GM23338 (cell line): ENCODE results near the gene PMVK. TPM values are rescaled to one million over a fixed set of nuclear protein-coding genes. Genes with fewer than 3 reads are reported as not detected.

ENCODE experiments used
- ATAC-seq: fragments of 200-7000 bp; cut with Tn5 transposase; 3 replicates; pipeline ENCODE4 v1.9.1; 2020
- DNase-seq: peaks from one replicate; pipeline ENCODE4 v3.0.0-alpha.2; 2015; ENCODE audit warnings: low spot score
- H2AFZ ChIP-seq: fragments of 200-600 bp; sonication (generic); 2 replicates; pipeline ENCODE4 v1.8.0; 2016; ENCODE audit warnings: antibody characterized with exemption, mild to moderate bottlenecking, moderate library complexity
- H3F3A ChIP-seq: fragments of 200-600 bp; sonication (generic); replicated peaks from 2 replicates; pipeline ENCODE4 v1.8.0; 2017; ENCODE audit warnings: antibody characterized with exemption, mixed run types, low read depth
- H3K27ac ChIP-seq: fragments of 200-600 bp; sonication (generic); 2 replicates; pipeline ENCODE4 v1.6.1; 2016; ENCODE audit warnings: low read depth
- H3K27me3 ChIP-seq: fragments of 200-600 bp; sonication (generic); 2 replicates; pipeline ENCODE4 v1.8.0; 2016; ENCODE audit warnings: mild to moderate bottlenecking, mixed run types, moderate library complexity; ENCODE audit not compliant: insufficient read depth
- H3K36me3 ChIP-seq: fragments of 200-600 bp; sonication (generic); 2 replicates; pipeline ENCODE4 v1.8.0; 2016; ENCODE audit warnings: mild to moderate bottlenecking; ENCODE audit not compliant: insufficient read depth
- H3K4me1 ChIP-seq: fragments of 200-600 bp; sonication (generic); 2 replicates; pipeline ENCODE4 v1.8.0; 2016; ENCODE audit warnings: mild to moderate bottlenecking, moderate library complexity; ENCODE audit not compliant: insufficient read depth
- H3K4me2 ChIP-seq: fragments of 200-600 bp; sonication (generic); 2 replicates; pipeline ENCODE4 v1.7.1; 2017; ENCODE audit warnings: mixed run types
- H3K4me3 ChIP-seq: fragments of 200-600 bp; sonication (generic); 2 replicates; pipeline ENCODE4 v1.6.1; 2016; ENCODE audit warnings: mixed run types
- H3K79me2 ChIP-seq: fragments of 200-600 bp; sonication (generic); replicated peaks from 2 replicates; pipeline ENCODE4 v1.8.0; 2017; ENCODE audit warnings: mild to moderate bottlenecking; ENCODE audit not compliant: insufficient read depth
- H3K9me2 ChIP-seq: fragments of 200-600 bp; sonication (generic); 2 replicates; pipeline ENCODE4 v1.8.0; 2017; ENCODE audit not compliant: insufficient read depth
- H4K20me1 ChIP-seq: fragments of 200-600 bp; sonication (generic); replicated peaks from 2 replicates; pipeline ENCODE4 v1.8.0; 2017; ENCODE audit warnings: mild to moderate bottlenecking; ENCODE audit not compliant: insufficient read depth
- H3K27ac Mint-ChIP-seq: 2 replicates; pipeline ENCODE4 v1.8.0; 2020; ENCODE audit warnings: inconsistent platforms, mild to moderate bottlenecking, moderate library complexity, mixed read lengths
- H3K27me3 Mint-ChIP-seq: 3 replicates; pipeline ENCODE4 v1.8.0; 2022; ENCODE audit warnings: low read depth, mild to moderate bottlenecking, moderate library complexity, mixed read lengths, inconsistent platforms; ENCODE audit not compliant: insufficient read depth, poor library complexity
- H3K36me3 Mint-ChIP-seq: 3 replicates; pipeline ENCODE4 v1.8.0; 2021; ENCODE audit warnings: low read depth, mild to moderate bottlenecking, inconsistent platforms, moderate library complexity, mixed read lengths
- H3K4me1 Mint-ChIP-seq: 3 replicates; pipeline ENCODE4 v1.8.0; 2020; ENCODE audit warnings: mild to moderate bottlenecking, inconsistent platforms, mixed read lengths
- H3K4me3 Mint-ChIP-seq: 3 replicates; pipeline ENCODE4 v1.8.0; 2021; ENCODE audit warnings: moderate library complexity, mild to moderate bottlenecking, inconsistent platforms, mixed read lengths
- H3K9me3 Mint-ChIP-seq: 3 replicates; pipeline ENCODE4 v1.8.0; 2020; ENCODE audit warnings: moderate library complexity, mild to moderate bottlenecking, inconsistent platforms, mixed read lengths
- EZH2phosphoT487 ChIP-seq: fragments of 200-600 bp; sonication (generic); IDR thresholded peaks from one replicate; pipeline ENCODE4 v1.8.1; 2018; ENCODE audit warnings: antibody characterized with exemption; ENCODE audit not compliant: unreplicated experiment
- JUNB ChIP-seq: IDR thresholded peaks from one replicate; pipeline ENCODE4 v1.6.1; 2016; ENCODE audit warnings: antibody characterized with exemption; ENCODE audit not compliant: unreplicated experiment
- POLR2AphosphoS5 ChIP-seq: IDR thresholded peaks from 2 replicates; pipeline ENCODE4 v1.6.1; 2016; ENCODE audit warnings: antibody characterized with exemption, low read depth
- ZNF331 ChIP-seq: fragments of 250-450 bp; sonication (Bioruptor Pico); IDR thresholded peaks from 2 replicates; pipeline ENCODE4 v1.5.0; 2020; ENCODE audit warnings: low read depth, mild to moderate bottlenecking, moderate library complexity
- polyA plus RNA-seq: library from polyadenylated mRNA; unstranded; fragments of >200 nt; fragmentation: Nextera tagmentation; extraction: Ambion mirVana; gene quantifications from 2 replicates; pipeline ENCODE4 v1.2.1, GENCODE V29; 2016
- total RNA-seq: library from RNA; depleted of rRNA; stranded (reverse); fragments of >200 nt; shearing (Covaris generic); gene quantifications from 2 replicates; pipeline ENCODE4 v1.2.3, GENCODE V29; 2014
- TF ChIP-seq, protein P1 (sequence below): fragments of 250-450 bp; sonication (Bioruptor Pico); IDR thresholded peaks from 2 replicates; pipeline ENCODE4 v1.5.0; 2020; ENCODE audit warnings: mild to moderate bottlenecking, moderate library complexity
- TF ChIP-seq, protein P2 (sequence below), 2 experiments: fragments of 200-600 bp in 1 of 2; sonication (generic) in 1 of 2; conservative IDR thresholded peaks; 2 replicates each; pipeline versions ENCODE4 v1.5.1 to v1.6.1; 2016 to 2017; ENCODE audit warnings: antibody characterized with exemption in 2 of 2, low read depth in 2 of 2, mild to moderate bottlenecking in 2 of 2, moderate library complexity in 1 of 2

PMVK gene
- total and polyA plus RNA-seq, 2 experiments from 2014 or later: 8.1 to 25.0 TPM

DNA sequence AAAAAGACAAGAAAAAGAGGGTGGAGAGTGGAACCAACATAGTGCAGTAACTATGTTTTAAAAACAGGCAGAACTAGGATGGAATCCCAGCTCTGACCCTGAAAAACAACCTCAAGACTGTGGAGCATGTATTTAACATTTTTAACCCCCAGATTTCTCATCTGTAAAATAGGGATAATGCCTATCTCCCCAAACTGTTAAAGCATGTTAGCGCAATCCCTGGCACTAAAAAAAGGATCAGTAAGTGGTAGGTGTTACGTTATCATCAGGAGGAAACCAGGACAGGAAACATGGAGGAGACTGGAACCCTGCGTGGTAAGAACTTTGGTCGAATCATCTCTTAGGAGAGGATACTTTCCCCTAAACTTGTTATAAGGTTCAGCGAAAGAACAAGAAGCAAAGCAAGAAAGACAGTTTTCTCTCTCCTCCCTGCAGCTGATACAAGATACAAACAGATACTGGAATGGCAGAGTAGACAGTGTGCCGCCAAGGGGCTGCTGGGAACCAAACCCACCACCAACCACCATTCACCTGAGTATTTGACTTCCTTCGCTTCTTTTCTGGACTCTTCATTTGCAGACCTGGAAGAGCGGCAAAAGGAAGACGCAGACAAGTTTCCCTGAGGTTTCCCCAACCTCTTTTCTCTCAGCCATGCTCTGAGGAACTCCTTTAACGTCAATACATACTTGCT, 24.1 kb upstream of the PMVK start (continued):
- TF ChIP-seq, protein P1, sequence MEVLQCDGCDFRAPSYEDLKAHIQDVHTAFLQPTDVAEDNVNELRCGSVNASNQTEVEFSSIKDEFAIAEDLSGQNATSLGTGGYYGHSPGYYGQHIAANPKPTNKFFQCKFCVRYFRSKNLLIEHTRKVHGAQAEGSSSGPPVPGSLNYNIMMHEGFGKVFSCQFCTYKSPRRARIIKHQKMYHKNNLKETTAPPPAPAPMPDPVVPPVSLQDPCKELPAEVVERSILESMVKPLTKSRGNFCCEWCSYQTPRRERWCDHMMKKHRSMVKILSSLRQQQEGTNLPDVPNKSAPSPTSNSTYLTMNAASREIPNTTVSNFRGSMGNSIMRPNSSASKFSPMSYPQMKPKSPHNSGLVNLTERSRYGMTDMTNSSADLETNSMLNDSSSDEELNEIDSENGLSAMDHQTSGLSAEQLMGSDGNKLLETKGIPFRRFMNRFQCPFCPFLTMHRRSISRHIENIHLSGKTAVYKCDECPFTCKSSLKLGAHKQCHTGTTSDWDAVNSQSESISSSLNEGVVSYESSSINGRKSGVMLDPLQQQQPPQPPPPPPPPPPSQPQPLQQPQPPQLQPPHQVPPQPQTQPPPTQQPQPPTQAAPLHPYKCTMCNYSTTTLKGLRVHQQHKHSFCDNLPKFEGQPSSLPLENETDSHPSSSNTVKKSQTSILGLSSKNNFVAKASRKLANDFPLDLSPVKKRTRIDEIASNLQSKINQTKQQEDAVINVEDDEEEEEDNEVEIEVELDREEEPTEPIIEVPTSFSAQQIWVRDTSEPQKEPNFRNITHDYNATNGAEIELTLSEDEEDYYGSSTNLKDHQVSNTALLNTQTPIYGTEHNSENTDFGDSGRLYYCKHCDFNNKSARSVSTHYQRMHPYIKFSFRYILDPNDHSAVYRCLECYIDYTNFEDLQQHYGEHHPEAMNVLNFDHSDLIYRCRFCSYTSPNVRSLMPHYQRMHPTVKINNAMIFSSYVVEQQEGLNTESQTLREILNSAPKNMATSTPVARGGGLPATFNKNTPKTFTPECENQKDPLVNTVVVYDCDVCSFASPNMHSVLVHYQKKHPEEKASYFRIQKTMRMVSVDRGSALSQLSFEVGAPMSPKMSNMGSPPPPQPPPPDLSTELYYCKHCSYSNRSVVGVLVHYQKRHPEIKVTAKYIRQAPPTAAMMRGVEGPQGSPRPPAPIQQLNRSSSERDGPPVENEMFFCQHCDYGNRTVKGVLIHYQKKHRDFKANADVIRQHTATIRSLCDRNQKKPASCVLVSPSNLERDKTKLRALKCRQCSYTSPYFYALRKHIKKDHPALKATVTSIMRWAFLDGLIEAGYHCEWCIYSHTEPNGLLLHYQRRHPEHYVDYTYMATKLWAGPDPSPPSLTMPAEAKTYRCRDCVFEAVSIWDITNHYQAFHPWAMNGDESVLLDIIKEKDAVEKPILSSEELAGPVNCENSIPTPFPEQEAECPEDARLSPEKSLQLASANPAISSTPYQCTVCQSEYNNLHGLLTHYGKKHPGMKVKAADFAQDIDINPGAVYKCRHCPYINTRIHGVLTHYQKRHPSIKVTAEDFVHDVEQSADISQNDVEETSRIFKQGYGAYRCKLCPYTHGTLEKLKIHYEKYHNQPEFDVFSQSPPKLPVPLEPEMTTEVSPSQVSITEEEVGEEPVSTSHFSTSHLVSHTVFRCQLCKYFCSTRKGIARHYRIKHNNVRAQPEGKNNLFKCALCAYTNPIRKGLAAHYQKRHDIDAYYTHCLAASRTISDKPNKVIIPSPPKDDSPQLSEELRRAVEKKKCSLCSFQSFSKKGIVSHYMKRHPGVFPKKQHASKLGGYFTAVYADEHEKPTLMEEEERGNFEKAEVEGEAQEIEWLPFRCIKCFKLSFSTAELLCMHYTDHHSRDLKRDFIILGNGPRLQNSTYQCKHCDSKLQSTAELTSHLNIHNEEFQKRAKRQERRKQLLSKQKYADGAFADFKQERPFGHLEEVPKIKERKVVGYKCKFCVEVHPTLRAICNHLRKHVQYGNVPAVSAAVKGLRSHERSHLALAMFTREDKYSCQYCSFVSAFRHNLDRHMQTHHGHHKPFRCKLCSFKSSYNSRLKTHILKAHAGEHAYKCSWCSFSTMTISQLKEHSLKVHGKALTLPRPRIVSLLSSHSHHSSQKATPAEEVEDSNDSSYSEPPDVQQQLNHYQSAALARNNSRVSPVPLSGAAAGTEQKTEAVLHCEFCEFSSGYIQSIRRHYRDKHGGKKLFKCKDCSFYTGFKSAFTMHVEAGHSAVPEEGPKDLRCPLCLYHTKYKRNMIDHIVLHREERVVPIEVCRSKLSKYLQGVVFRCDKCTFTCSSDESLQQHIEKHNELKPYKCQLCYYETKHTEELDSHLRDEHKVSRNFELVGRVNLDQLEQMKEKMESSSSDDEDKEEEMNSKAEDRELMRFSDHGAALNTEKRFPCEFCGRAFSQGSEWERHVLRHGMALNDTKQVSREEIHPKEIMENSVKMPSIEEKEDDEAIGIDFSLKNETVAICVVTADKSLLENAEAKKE (CRISPR knock-in tag): no peak
- TF ChIP-seq EZH2phosphoT487 (no peak), JUNB (no peak)

DNA sequence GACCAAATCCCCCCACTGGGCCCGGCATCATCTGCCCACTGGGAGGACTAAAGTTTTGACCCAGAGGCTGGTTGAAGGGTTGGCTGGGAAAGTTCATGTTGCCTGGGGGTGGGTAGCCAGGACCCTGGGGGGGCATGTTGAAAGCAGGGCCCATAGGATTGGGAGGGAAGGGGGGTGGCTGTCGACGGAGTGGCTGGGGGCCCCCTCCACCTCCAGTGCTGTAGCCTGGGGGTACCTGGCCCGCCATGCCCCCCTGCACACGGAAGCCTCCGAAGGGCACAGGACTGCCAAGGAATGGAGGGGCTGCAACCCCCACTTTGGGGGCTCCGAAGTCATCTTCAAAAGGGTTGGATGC, 22.9 kb upstream of the PMVK start:
- H3K4me1 Mint-ChIP-seq: peaks cover 65% of the 10 kb centered on the region

More for the DNA sequence above, 22.9 kb upstream of the PMVK start:
- no peaks in the 10 kb centered on the region for H3K27me3 ChIP-seq
- Mint-ChIP-seq H3K9me3 (no peaks in the 10 kb centered on the region), H3K4me3 (peak overlapping the region; percentile 29; the same call in 1 of the 3 replicates), H3K27ac (no peak overlapping the region), H3K36me3 (peaks cover 45% of the 10 kb centered on the region), H3K27me3 (peaks cover 32% of the 10 kb centered on the region)
- ATAC-seq (no peak), DNase-seq (no peak)
- H4K20me1 ChIP-seq: peaks cover 26% of the 10 kb centered on the region
- no peak overlapping the region for H3K4me2 ChIP-seq
- H3K9me2 ChIP-seq: no peaks in the 10 kb centered on the region
- no peak overlapping the region for H3K27ac ChIP-seq
- H3K4me1 ChIP-seq: peaks cover 54% of the 10 kb centered on the region
- H2AFZ ChIP-seq: no peak overlapping the region
- peaks cover 13% of the 10 kb centered on the region for H3K79me2 ChIP-seq
- H3K36me3 ChIP-seq: peaks cover 11% of the 10 kb centered on the region; the same call in 1 of the 2 replicates
- TF ChIP-seq JUNB (no peak), POLR2AphosphoS5 (no peak), ZNF331 (CRISPR knock-in tag) (no peak)
- TF ChIP-seq, protein P2, sequence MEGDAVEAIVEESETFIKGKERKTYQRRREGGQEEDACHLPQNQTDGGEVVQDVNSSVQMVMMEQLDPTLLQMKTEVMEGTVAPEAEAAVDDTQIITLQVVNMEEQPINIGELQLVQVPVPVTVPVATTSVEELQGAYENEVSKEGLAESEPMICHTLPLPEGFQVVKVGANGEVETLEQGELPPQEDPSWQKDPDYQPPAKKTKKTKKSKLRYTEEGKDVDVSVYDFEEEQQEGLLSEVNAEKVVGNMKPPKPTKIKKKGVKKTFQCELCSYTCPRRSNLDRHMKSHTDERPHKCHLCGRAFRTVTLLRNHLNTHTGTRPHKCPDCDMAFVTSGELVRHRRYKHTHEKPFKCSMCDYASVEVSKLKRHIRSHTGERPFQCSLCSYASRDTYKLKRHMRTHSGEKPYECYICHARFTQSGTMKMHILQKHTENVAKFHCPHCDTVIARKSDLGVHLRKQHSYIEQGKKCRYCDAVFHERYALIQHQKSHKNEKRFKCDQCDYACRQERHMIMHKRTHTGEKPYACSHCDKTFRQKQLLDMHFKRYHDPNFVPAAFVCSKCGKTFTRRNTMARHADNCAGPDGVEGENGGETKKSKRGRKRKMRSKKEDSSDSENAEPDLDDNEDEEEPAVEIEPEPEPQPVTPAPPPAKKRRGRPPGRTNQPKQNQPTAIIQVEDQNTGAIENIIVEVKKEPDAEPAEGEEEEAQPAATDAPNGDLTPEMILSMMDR (conservative IDR thresholded peaks at IDR 0.05; ENCODE audit: low read depth in 2 of 2): no peak
- H3F3A ChIP-seq: peaks cover 45% of the 10 kb centered on the region
- H3K4me3 ChIP-seq: no peak overlapping the region
